Activated CD8-positive, alpha-beta T cell treated with anti-CD3 and anti-CD28 coated beads for 36 hours (primary cell): ENCODE measurements around the gene SESTD1. TPM values are rescaled to one million over a fixed set of nuclear protein-coding genes. Genes with fewer than 3 reads are reported as not detected.
"Not testable (repeated sequence)": the region's sequence is repeated elsewhere in the genome, so short reads cannot be mapped to it uniquely, and the experiment has no call there.

Experiments
- ATAC-seq: fragments of 200-7000 bp; cut with Tn5 transposase; one replicate; pipeline ENCODE4 v1.10.0; 2021; ENCODE audit warnings: mild to moderate bottlenecking, moderate library complexity
- CTCF ChIA-PET: fragments of 350-600 bp; sonication (Branson Sonifier 250); formaldehyde crosslinking; loops from one replicate; lab custom pipeline; 2021; ENCODE audit warnings: antibody characterized with exemption; lab: Charles Lee
- POLR2A ChIA-PET: fragments of 350-600 bp; sonication (Branson Sonifier 250); formaldehyde crosslinking; loops from one replicate; lab custom pipeline; 2021; ENCODE audit warnings: antibody characterized with exemption; lab: Charles Lee
- DNase-seq: peaks from one replicate; pipeline ENCODE4 v3.0.0-alpha.2; 2020
- H3K27ac Mint-ChIP-seq: one replicate; pipeline ENCODE4 v1.8.0; 2021; ENCODE audit warnings: mild to moderate bottlenecking, mixed read lengths
- H3K27me3 Mint-ChIP-seq: one replicate; pipeline ENCODE4 v1.8.0; 2021; ENCODE audit warnings: mixed read lengths
- H3K36me3 Mint-ChIP-seq: one replicate; pipeline ENCODE4 v1.8.0; 2021; ENCODE audit warnings: low read depth, mixed read lengths
- H3K4me1 Mint-ChIP-seq: one replicate; pipeline ENCODE4 v1.8.0; 2021; ENCODE audit warnings: low read depth, mixed read lengths
- H3K4me3 Mint-ChIP-seq: one replicate; pipeline ENCODE4 v1.8.0; 2021; ENCODE audit warnings: mild to moderate bottlenecking, moderate library complexity, mixed read lengths
- H3K9me3 Mint-ChIP-seq: one replicate; pipeline ENCODE4 v1.8.0; 2021; ENCODE audit warnings: mixed read lengths
- CTCF ChIP-seq: fragments of 200-600 bp; IDR thresholded peaks from one replicate; pipeline ENCODE4 v1.8.0; 2022; ENCODE audit warnings: antibody characterized with exemption, mild to moderate bottlenecking
- intact Hi-C: fragments of 100-400 bp; cut with micrococcal nuclease; formaldehyde crosslinking; loops from one replicate; pipeline ENCODE4 v1.10.0; 2022
- total RNA-seq, 2 experiments: library from RNA; stranded (reverse); gene quantifications; one replicate each; pipeline ENCODE4 v1.2.3, GENCODE V29; 2021

Gene SESTD1
- total RNA-seq, 2 experiments from 2014 or later = 2.6 to 5.6 TPM

- peaks cover 6% of the 10 kb centered on the region for H3K9me3 Mint-ChIP-seq
- ChIA-PET CTCF (no interaction called here), POLR2A (no interaction called here)
- H3K36me3 Mint-ChIP-seq = no peaks in the 10 kb centered on the region
- no peak overlapping the region for H3K4me3 Mint-ChIP-seq
- ATAC-seq (no peak), DNase-seq (no peak)
- peaks cover 2% of the 10 kb centered on the region for H3K4me1 Mint-ChIP-seq
- no peak for TF ChIP-seq CTCF
- intact Hi-C loops = no loop called here
- H3K27ac Mint-ChIP-seq = no peak overlapping the region
- no peaks in the 10 kb centered on the region for H3K27me3 Mint-ChIP-seq
Observed at GRCh38 chr2:179069685-179070084, 194.9 kb downstream of the SESTD1 start.

GRCh38 chr2:179068991-179069643, 195.5 kb downstream of the SESTD1 start:
- CTCF ChIA-PET = no interaction called here
- no peak for TF ChIP-seq CTCF
- H3K4me1 Mint-ChIP-seq = peaks cover 2% of the 10 kb centered on the region
- no peaks in the 10 kb centered on the region for H3K36me3 Mint-ChIP-seq
- no peak for DNase-seq
- peaks cover 6% of the 10 kb centered on the region for H3K9me3 Mint-ChIP-seq
- no peak overlapping the region for H3K4me3 Mint-ChIP-seq
- ATAC-seq = no peak
- POLR2A ChIA-PET = no interaction called here
- intact Hi-C loops = no loop called here
- H3K27ac Mint-ChIP-seq = no peak overlapping the region
- H3K27me3 Mint-ChIP-seq = no peaks in the 10 kb centered on the region

- no peak for TF ChIP-seq CTCF
- Mint-ChIP-seq H3K9me3 (peaks cover 2% of the 10 kb centered on the region), H3K4me3 (no peak overlapping the region), H3K36me3 (no peaks in the 10 kb centered on the region), H3K27me3 (no peaks in the 10 kb centered on the region), H3K27ac (no peak overlapping the region), H3K4me1 (no peaks in the 10 kb centered on the region)
- DNase-seq = no peak
- ChIA-PET CTCF (no interaction called here), POLR2A (interaction anchor here (1.0 kb wide), 1 partner anchor 17 kb away, joined by 3 read pairs; no protein-coding TSS in a partner anchor)
- ATAC-seq = no peak
- intact Hi-C loops = no loop called here
Observed at GRCh38 chr2:179059026-179059700, 205.5 kb downstream of the SESTD1 start.

GRCh38 chr2:179057737-179058136, 206.9 kb downstream of the SESTD1 start:
- CTCF ChIA-PET = interaction anchor here (1.1 kb wide), 1 partner anchor 97 kb away, joined by 3 read pairs; no protein-coding TSS in a partner anchor
- H3K4me1 Mint-ChIP-seq = no peaks in the 10 kb centered on the region
- no peak overlapping the region for H3K27ac Mint-ChIP-seq
- ATAC-seq = no peak
- H3K9me3 Mint-ChIP-seq = peaks cover 2% of the 10 kb centered on the region
- no peak for TF ChIP-seq CTCF
- no peak overlapping the region for H3K4me3 Mint-ChIP-seq
- POLR2A ChIA-PET = no interaction called here
- no peaks in the 10 kb centered on the region for H3K36me3 Mint-ChIP-seq
- DNase-seq = no peak
- H3K27me3 Mint-ChIP-seq = no peaks in the 10 kb centered on the region
- intact Hi-C loops = no loop called here

- CTCF ChIA-PET, intact Hi-C loops, H3K4me3 Mint-ChIP-seq, POLR2A ChIA-PET, H3K27me3 Mint-ChIP-seq, ATAC-seq, DNase-seq, H3K36me3 Mint-ChIP-seq, H3K9me3 Mint-ChIP-seq, H3K27ac Mint-ChIP-seq: not testable (repeated sequence)
- H3K4me1 Mint-ChIP-seq = peaks cover 11% of the 10 kb centered on the region
Observed at GRCh38 chr2:179053568-179053967, 211.1 kb downstream of the SESTD1 start.

Other genes with a start within 250 kb of the SESTD1 start
- gene CCDC141, start 214.7 kb downstream of the SESTD1 start, total RNA-seq = 1 to 10 TPM; 6.5 to 7.8 TPM